Astrocyte of the spinal cord (primary cell): ENCODE data around the gene NPAS3.

Experiments used
- DNase-seq: peaks from one replicate; pipeline ENCODE4 v3.0.0; 2011; ENCODE audit warnings: low read depth, low spot score
- H3K4me3 ChIP-seq: 2 replicates; pipeline ENCODE4 v1.5.1; 2011; ENCODE audit warnings: low read depth, mild to moderate bottlenecking, low read length, moderate library complexity
- CTCF ChIP-seq: IDR thresholded peaks from 2 replicates; pipeline ENCODE4 v1.5.1; 2012; ENCODE audit warnings: low read depth, mild to moderate bottlenecking, low read length, inconsistent platforms
- in situ Hi-C: cut with HindIII; loops from 2 replicates; pipeline ENCODE4 v1.10.0; 2017; ENCODE audit warnings: low sequenced_read_pairs

The NPAS3 gene

GRCh38 chr14:33363682-33364081, 425.0 kb downstream of the NPAS3 start:
- peak; percentile 45 for DNase-seq
- no peak overlapping the region for H3K4me3 ChIP-seq
- TF ChIP-seq CTCF, result no peak
- in situ Hi-C loops, result no loop called here

GRCh38 chr14:33364466-33364865, 425.8 kb downstream of the NPAS3 start:
- no peak for DNase-seq
- no peak overlapping the region for H3K4me3 ChIP-seq
- in situ Hi-C loops, result no loop called here
- no peak for TF ChIP-seq CTCF

GRCh38 chr14:33369041-33369440, 430.4 kb downstream of the NPAS3 start:
- no peak for TF ChIP-seq CTCF
- no peak overlapping the region for H3K4me3 ChIP-seq
- in situ Hi-C loops, result no loop called here
- DNase-seq, result no peak

- no peak for TF ChIP-seq CTCF
- DNase-seq, result no peak
- no peak overlapping the region for H3K4me3 ChIP-seq
- in situ Hi-C loops, result no loop called here
These were observed 431.3 kb downstream of the NPAS3 start for GRCh38 chr14:33369972-33370371.

- no peak overlapping the region for H3K4me3 ChIP-seq
- no peak for DNase-seq
- in situ Hi-C loops, result no loop called here
- TF ChIP-seq CTCF, result no peak
These were observed 431.7 kb downstream of the NPAS3 start for GRCh38 chr14:33370426-33370825.

- H3K4me3 ChIP-seq, result no peak overlapping the region
- in situ Hi-C loops, result no loop called here
- no peak for DNase-seq
- no peak for TF ChIP-seq CTCF
These were observed 436.5 kb downstream of the NPAS3 start for GRCh38 chr14:33375196-33375595.

- TF ChIP-seq CTCF, result no peak
- in situ Hi-C loops, result no loop called here
- no peak overlapping the region for H3K4me3 ChIP-seq
- peak; percentile 35 for DNase-seq
These were observed 437.1 kb downstream of the NPAS3 start for GRCh38 chr14:33375786-33376185.
